ENCODE data around the gene KLHL5.

Gene KLHL5

DNA sequence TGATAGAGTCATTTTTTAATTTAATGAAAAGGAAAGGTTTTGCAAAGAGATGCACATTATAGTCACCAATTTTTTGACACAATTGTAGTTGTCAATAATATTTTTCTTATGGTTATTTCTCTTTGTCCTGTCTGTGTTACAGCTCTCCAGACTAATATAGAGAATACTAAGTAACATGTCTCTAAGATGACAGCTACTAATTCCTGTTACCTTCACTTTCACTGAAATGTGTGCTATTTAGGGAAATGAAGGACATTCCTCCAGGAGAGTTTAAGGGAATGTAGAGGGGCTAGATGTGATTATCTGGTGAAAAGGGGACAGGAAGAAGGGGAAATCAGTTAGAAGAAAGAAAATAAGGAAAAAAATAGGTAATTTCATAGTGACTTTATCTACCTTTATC is 1.4 kb downstream of the KLHL5 start:
- no peak overlapping the region for H3K4me3 ChIP-seq (ENCODE audit: low read depth, low read length)
- no peak for DNase-seq (ENCODE audit: low read depth)
- TF ChIP-seq, protein P1, sequence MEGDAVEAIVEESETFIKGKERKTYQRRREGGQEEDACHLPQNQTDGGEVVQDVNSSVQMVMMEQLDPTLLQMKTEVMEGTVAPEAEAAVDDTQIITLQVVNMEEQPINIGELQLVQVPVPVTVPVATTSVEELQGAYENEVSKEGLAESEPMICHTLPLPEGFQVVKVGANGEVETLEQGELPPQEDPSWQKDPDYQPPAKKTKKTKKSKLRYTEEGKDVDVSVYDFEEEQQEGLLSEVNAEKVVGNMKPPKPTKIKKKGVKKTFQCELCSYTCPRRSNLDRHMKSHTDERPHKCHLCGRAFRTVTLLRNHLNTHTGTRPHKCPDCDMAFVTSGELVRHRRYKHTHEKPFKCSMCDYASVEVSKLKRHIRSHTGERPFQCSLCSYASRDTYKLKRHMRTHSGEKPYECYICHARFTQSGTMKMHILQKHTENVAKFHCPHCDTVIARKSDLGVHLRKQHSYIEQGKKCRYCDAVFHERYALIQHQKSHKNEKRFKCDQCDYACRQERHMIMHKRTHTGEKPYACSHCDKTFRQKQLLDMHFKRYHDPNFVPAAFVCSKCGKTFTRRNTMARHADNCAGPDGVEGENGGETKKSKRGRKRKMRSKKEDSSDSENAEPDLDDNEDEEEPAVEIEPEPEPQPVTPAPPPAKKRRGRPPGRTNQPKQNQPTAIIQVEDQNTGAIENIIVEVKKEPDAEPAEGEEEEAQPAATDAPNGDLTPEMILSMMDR (IDR thresholded peaks at IDR 0.05; ENCODE audit: control insufficient read depth, extremely low read depth, insufficient read depth), result no peak

DNA sequence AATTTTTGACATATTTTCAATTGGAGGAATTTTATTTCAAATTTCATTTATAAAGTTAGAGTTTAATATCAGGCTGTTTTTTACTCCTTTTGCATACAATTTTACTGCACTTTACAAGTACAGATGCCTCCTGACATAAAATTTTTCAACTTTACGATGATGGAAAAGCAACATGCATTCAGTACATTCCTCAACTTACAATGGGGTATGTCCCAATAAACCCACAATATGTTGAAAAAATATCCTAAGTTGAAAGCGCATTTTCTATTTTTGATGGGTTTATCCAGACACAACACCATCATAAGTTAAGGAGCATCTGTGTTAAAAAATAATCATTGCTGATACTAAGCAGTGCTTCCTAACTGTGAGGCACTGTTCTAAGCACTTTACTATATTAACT is 4.3 kb downstream of the KLHL5 start:
- TF ChIP-seq, protein P1 (IDR thresholded peaks at IDR 0.05; ENCODE audit: control insufficient read depth, extremely low read depth, insufficient read depth), result no peak
- no peak for DNase-seq (ENCODE audit: low read depth)
- H3K4me3 ChIP-seq (ENCODE audit: low read depth, low read length), result no peak overlapping the region

DNA sequence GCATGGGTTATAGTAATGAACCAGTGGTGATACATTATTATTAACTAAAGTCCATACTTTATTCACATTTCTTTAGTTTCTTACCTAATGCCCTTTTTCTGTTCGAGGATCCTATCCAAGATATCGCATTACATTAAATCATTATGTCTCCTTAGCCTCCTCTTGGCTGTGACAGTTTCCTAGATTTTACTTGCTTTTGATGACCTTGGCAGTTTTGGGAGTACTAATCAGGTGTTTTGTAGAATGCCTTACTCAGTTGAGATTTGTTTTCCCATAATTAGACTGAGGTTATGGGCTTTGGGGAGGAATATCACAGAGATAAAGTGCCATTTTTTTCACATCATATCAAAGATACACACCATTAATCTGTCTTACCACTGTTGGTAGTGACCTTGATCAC is 5.0 kb downstream of the KLHL5 start:
- DNase-seq (ENCODE audit: low read depth), result no peak
- TF ChIP-seq, protein P1 (IDR thresholded peaks at IDR 0.05; ENCODE audit: control insufficient read depth, extremely low read depth, insufficient read depth), result no peak
- no peak overlapping the region for H3K4me3 ChIP-seq (ENCODE audit: low read depth, low read length)

GRCh38 chr4:39067451-39067850 is 5.4 kb downstream of the KLHL5 start:
- no peak for DNase-seq (ENCODE audit: low read depth)
- TF ChIP-seq, protein P1 (IDR thresholded peaks at IDR 0.05; ENCODE audit: control insufficient read depth, extremely low read depth, insufficient read depth), result no peak
- no peak overlapping the region for H3K4me3 ChIP-seq (ENCODE audit: low read depth, low read length)

GRCh38 chr4:39068907-39069306 is 6.9 kb downstream of the KLHL5 start:
- TF ChIP-seq, protein P1 (IDR thresholded peaks at IDR 0.05; ENCODE audit: control insufficient read depth, extremely low read depth, insufficient read depth), result no peak
- DNase-seq (ENCODE audit: low read depth), result no peak
- H3K4me3 ChIP-seq (ENCODE audit: low read depth, low read length), result no peak overlapping the region

DNA sequence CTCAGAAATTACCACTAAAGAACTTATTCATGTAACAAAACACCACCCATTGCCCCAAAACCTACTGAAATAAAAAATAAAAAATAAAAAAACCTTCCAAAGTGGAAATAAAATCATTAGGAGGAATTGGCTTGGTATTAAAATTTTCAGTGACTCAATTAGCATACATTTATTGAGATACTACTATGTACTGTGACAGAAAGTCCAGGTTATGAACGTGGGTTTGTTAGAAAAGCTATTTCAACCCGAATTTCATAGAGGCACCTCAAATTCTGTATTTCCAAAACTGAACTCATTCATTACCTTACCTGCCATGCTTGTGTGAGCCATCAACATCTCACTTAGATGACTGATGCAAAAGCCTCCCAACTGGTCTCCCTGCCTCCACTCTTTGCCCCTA is 16.8 kb downstream of the KLHL5 start:
- no peak for DNase-seq (ENCODE audit: low read depth)
- TF ChIP-seq, protein P1 (IDR thresholded peaks at IDR 0.05; ENCODE audit: control insufficient read depth, extremely low read depth, insufficient read depth), result no peak
- no peak overlapping the region for H3K4me3 ChIP-seq (ENCODE audit: low read depth, low read length)

DNA sequence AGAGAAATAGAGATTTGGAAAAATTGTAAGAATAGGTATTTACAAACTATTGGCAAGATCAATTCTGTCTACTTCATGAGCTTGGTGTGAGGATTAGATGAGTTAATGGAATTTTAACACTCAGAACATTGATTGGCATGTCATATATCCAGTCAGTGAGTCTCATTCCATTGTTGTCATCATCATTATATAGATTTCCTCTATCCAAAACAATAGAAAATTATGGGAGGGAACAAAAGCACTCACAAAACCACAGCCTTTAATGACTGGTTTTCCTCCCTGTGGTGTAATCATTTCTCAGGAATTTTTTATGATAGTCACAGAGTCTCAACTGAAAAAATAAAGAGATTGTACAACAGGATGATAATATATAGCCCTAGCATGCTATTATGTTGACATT is 21.1 kb downstream of the KLHL5 start:
- TF ChIP-seq, protein P1 (IDR thresholded peaks at IDR 0.05; ENCODE audit: control insufficient read depth, extremely low read depth, insufficient read depth), result no peak
- no peak overlapping the region for H3K4me3 ChIP-seq (ENCODE audit: low read depth, low read length)
- DNase-seq (ENCODE audit: low read depth), result no peak
